ENCODE measurements around the gene ATP8B4.
"Not testable (repeated sequence)": the region's sequence is repeated elsewhere in the genome, so short reads cannot be mapped to it uniquely, and the experiment has no call there.

ATP8B4 gene

GRCh38 chr15:50162969-50163718, 44.1 kb upstream of the ATP8B4 start:
- no peak for TF ChIP-seq CTCF (conservative IDR thresholded peaks at IDR 0.05)

GRCh38 chr15:50158236-50158635, 39.2 kb upstream of the ATP8B4 start:
- H3K27ac ChIP-seq = not testable (repeated sequence)

More at GRCh38 chr15:50162969-50163718, 44.1 kb upstream of the ATP8B4 start:
- H3K27ac ChIP-seq = no peak overlapping the region

GRCh38 chr15:50151476-50151875, 32.4 kb upstream of the ATP8B4 start:
- TF ChIP-seq CTCF (conservative IDR thresholded peaks at IDR 0.05) = no peak

GRCh38 chr15:50150851-50151250, 31.8 kb upstream of the ATP8B4 start:
- H3K27ac ChIP-seq = peak overlapping the region; percentile 97; the same call in 1 of the 2 replicates
- TF ChIP-seq CTCF (conservative IDR thresholded peaks at IDR 0.05) = no peak

More at GRCh38 chr15:50151476-50151875, 32.4 kb upstream of the ATP8B4 start:
- H3K27ac ChIP-seq = no peak overlapping the region

GRCh38 chr15:50150349-50150748, 31.3 kb upstream of the ATP8B4 start:
- no peak for TF ChIP-seq CTCF (conservative IDR thresholded peaks at IDR 0.05)
- peak overlapping the region; percentile 97 for H3K27ac ChIP-seq

- H3K27ac ChIP-seq = peak overlapping the region; percentile 97
- no peak for TF ChIP-seq CTCF (conservative IDR thresholded peaks at IDR 0.05)
These were observed 30.1 kb upstream of the ATP8B4 start for GRCh38 chr15:50149090-50149489.

GRCh38 chr15:50148362-50148963, 29.4 kb upstream of the ATP8B4 start:
- peak; percentile 81 for TF ChIP-seq CTCF (conservative IDR thresholded peaks at IDR 0.05)
- peak overlapping the region; percentile 97 for H3K27ac ChIP-seq

- no peak for TF ChIP-seq CTCF (conservative IDR thresholded peaks at IDR 0.05)
- peak overlapping the region; percentile 97 for H3K27ac ChIP-seq
These were observed 27.6 kb upstream of the ATP8B4 start for GRCh38 chr15:50146632-50147031.

All from VCaP (cell line).